ENCODE results near the gene DACT3.

The DACT3 gene

DNA sequence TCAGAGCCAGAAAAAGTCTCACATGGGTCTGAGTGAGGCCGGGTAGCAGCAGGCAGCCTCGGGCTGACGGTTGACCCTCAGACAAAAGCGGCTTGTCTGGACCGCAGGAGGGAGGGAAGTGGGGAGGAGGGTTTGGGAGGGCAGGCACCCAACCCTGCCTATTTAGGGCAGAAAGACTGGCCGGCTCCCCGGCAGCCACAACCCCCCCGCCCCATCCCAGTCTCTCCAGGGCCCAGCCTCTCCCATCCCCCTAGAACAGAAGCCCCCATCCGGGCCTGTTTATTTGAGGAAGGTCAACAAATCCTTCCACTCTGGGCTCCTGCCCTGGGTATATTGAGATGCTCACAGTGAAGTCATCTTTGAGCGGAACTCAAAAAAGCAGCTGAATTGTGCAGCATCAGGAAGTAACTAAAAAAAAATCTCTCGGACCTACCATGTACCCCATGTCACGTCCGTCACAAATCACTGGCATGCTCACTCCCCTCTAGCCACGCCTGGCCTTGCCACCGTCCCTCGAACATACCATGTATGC lies 6.3 kb downstream of the DACT3 start:
- DNase-seq (ENCODE audit: insufficient read length, low spot score), result no peak
- no peak for FAIRE-seq
- TF ChIP-seq, protein P1, sequence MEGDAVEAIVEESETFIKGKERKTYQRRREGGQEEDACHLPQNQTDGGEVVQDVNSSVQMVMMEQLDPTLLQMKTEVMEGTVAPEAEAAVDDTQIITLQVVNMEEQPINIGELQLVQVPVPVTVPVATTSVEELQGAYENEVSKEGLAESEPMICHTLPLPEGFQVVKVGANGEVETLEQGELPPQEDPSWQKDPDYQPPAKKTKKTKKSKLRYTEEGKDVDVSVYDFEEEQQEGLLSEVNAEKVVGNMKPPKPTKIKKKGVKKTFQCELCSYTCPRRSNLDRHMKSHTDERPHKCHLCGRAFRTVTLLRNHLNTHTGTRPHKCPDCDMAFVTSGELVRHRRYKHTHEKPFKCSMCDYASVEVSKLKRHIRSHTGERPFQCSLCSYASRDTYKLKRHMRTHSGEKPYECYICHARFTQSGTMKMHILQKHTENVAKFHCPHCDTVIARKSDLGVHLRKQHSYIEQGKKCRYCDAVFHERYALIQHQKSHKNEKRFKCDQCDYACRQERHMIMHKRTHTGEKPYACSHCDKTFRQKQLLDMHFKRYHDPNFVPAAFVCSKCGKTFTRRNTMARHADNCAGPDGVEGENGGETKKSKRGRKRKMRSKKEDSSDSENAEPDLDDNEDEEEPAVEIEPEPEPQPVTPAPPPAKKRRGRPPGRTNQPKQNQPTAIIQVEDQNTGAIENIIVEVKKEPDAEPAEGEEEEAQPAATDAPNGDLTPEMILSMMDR (IDR thresholded peaks at IDR 0.05; ENCODE audit: insufficient read depth, missing control alignments), result no peak

DNA sequence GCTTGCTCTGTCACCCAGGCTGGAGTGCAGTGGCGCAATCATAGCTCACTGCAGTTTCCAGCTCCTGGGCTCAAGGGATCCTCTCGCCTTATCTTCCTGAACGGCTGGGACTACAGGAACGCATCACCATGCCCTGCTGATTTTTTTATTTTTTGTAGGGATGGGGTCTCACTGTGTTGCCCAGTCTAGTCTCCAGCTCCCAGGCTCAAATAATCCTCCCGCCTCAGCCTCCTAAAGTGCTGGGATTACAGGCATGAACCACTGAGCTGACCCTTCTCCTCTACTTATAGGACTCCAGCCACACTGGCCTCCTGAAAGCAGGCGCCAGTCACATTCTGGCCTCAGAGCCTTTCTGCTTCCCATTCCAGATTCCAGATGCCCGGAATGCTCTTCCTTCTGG lies 10.5 kb downstream of the DACT3 start:
- no peak for FAIRE-seq
- no peak for DNase-seq (ENCODE audit: insufficient read length, low spot score)
- TF ChIP-seq, protein P1 (IDR thresholded peaks at IDR 0.05; ENCODE audit: insufficient read depth, missing control alignments), result no peak

DNA sequence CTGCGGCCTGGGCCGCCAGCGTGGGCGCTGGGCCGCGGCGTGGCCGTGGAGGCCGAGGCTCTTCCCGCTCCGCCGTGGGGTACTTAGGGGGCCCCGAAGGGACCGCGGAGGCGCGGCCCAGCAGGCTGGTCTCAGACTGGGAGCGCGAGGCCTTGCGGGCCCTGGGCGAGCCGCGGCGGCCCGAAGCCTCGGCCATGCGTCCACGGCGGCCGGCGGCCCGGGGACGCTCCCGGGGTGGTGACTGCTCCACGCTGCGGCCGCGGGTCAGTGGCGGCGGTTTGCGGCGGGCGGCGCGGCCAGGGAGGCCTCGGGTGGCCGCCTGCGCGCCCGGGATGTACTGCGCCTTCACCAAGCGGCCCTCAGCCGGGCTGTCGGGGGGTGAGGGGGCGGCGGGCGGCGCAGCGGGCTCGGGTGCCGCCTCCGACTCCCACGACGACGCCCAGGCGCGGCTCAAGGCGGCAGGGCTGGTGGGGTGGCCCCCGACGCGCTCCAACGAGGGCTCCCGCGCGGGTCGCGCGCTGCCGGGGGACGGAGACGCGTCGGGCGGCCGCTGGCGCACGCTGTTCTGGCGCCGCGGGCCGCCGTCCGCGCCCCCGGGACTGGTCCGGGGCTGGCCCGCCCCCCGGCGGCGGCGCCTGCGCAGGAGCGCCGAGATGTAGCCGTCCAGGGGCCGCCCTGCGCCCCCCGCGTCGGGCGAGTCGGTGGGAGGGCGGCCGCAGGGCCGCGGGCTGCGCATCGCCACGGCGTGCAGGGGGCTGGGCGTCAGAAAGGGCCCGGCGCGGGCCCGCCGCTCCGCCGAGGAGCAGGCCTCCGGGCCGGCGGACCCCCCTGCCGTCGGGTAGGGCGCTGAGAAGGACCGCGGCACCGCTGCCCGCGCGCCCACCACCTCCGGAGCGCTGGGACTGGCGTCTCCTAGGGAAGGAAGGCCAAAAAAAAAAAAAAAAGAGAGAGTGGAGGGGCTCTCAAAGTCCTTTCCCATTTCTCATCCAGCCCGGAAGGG lies 11.7 kb downstream of the DACT3 start:
- FAIRE-seq (no peak), DNase-seq (ENCODE audit: insufficient read length, low spot score) (peak; percentile 85)
- TF ChIP-seq, protein P1 (IDR thresholded peaks at IDR 0.05; ENCODE audit: insufficient read depth, missing control alignments), result no peak

DNA sequence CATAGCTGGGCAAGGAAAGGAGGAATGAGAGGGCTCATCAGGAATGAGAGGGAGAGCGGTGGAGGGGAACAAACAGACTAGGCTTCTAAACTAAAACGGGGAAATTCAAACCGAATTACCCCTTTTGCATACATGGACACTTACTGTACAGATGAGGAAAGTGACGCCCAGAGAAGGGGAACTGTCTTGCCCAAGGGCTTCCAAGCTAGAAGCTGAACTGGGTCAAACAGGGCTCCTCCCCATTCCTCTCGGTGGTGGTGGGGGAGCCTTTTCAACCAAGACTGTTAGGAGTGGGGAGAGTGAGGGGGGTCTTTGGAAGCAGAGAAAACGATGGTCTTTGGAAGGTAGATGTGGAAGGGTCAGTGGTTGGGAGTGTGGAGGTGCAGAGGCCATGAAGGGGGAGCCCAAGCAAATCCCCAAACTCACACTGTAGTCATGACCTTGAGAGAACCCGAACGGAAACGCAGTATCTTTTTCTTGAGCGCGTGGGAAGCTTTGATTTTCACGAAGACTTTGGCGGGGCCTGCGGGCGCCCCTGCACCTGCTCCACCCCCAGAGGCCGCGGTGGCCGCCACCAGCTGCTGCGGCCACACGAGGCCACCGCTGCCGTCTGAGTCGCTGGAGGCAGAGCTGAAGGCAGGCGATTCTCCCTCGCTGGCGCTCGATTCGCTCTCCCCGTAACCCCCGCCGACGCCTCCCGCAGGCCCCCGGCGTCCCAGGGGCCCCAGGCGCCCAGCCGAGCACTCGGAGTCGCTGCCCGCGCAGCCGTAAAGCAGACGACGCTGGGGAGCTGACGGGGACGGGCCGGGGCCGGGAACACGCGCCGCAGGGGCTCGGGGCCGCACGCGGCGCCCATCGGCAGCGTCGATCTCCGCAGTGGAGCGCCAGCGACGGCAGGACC lies 12.7 kb downstream of the DACT3 start:
- FAIRE-seq, result no peak
- no peak for DNase-seq (ENCODE audit: insufficient read length, low spot score)
- TF ChIP-seq, protein P1 (IDR thresholded peaks at IDR 0.05; ENCODE audit: insufficient read depth, missing control alignments), result no peak

DNA sequence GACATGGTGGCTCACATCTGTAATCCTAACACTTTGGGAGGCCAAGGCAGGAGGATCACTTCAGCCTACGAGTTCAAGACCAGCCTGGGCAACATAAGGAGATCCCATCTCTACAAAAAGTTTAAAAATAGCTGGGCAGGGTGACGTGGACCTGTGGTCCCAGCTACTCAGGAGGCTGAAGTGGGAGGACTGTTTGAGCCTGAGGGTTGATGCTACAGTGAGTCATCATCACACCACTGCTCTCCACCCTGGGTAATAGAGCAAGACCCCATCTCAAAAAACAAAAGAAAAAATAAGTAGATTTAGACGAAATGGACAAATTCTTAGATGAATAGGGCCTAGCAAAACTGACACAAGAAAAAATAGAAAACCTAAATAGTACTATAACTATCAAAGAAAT lies 14.6 kb downstream of the DACT3 start:
- FAIRE-seq, result no peak
- TF ChIP-seq, protein P1 (IDR thresholded peaks at IDR 0.05; ENCODE audit: insufficient read depth, missing control alignments), result no peak

DNA sequence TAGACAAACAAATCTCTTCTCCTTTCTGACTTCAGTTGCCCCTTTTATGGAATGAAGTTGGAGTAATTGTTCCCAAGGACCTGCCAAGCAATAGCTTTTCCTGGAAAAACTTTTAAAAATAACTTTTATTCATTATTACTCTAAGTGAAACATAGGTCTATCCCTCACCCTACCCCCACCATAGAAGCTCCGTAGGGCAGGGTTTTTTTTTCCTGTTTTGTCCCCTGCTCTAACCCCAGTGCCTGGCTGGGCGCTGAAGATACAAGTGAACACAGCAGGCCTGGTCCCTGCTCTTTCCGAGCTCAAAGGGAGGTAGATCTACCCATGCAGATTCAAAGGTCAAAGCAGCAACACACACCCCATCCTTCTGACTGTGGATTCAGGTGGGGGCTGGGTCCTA lies 16.3 kb downstream of the DACT3 start:
- no peak for FAIRE-seq
- no peak for DNase-seq (ENCODE audit: insufficient read length, low spot score)
- TF ChIP-seq, protein P1 (IDR thresholded peaks at IDR 0.05; ENCODE audit: insufficient read depth, missing control alignments), result no peak

More for the DNA sequence above, 14.6 kb downstream of the DACT3 start:
- DNase-seq (ENCODE audit: insufficient read length, low spot score), result no peak

Measured in D721Med (cell line).